HK-2 (cell line): ENCODE measurements around the gene PDE4B.
"Not testable (repeated sequence)": the region's sequence is repeated elsewhere in the genome, so short reads cannot be mapped to it uniquely, and the experiment has no call there.

Experiments used
- DNase-seq: peaks from one replicate; pipeline ENCODE4 v3.0.0-alpha.2; 2018; ENCODE audit not compliant: unreplicated experiment

The PDE4B gene

DNA sequence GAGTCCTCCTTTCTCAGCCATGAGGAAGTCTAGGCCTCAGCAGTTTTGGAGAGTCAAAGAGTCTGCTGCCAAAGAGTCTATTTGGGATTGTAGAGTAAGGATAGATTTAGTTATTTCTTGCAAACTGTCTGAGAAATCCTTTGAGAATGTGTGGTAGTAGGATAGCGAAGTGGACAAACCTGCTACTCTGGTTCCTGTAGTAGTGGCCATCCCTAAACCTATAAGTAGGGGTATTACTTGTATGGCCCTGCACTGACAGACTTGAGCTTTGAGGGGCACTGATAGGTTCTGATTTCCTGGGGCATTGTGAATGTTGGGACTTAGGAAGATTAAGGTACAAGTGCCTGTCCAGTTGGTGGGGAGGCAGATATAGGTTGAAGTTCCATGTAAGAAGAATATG lies 625.3 kb downstream of the PDE4B start:
- no peak for DNase-seq

DNA sequence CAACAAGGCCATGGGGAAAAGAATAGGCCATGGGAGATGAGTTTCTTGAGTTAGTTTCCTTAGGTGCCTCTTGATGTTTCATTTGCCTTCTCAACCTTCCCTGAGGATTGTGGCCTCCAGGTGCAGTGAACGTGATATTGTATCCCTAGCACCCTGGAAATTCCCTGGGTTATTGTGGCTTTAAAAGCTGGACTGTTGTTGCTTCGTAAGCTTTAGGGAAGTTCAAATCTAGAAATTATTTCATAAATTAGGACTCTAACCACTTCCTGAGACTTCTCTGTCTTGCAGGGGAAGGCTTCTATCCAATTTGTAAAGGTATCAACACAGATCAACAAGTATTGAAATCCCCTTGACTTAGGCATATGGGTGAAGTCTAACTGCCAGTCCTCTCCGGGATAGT lies 627.5 kb downstream of the PDE4B start:
- DNase-seq: not testable (repeated sequence)

DNA sequence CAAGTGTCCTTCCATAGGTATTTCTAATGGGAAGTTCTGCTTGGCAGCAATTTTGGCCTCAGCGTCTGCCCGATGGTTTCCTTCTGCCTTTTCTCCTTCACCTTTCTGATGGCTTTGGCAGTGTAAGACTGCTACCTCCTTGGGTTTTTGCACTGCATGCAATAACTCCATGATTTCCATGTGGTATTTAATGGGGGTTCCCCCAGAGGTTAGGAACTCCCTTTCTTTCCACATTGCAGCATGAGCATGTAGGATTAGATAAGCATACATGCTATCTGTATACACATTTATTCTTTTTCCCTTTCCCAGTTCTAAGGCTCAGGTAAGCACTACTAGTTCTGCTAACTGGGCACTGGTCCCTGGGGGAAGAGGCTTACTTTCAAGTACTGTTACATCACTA lies 628.2 kb downstream of the PDE4B start:
- DNase-seq: not testable (repeated sequence)

DNA sequence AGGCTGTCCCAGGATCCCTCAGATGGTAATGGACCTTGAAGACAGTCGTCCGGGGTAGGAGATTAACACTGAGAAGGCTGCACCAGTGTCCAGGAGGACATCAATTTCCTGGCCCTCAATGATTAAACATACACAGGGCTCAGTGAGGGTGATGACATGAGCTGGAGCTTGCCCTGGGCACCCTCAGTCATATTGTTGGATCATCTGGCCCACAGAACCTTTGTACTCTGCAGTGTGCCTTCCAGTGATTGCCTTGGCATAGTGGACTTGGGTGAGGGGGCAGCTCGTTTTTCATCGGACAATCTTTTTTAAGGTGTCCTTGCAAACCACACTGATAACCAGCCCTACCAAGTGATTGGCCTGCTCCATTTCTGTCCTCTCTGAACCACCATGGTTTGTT lies 630.1 kb downstream of the PDE4B start:
- no peak for DNase-seq
